Measurements from ENCODE around the gene VOPP1. TPM values are rescaled to one million over a fixed set of nuclear protein-coding genes. Genes with fewer than 3 reads are reported as not detected.
"Not testable (repeated sequence)": the region's sequence is repeated elsewhere in the genome, so short reads cannot be mapped to it uniquely, and the experiment has no call there.

The VOPP1 gene
- total RNA-seq, 1 experiment from 2014 or later: 63.9 TPM

GRCh38 chr7:55618913-55619312 is 46.6 kb upstream of the VOPP1 start:
- ATAC-seq: no peak
- DNase-seq (ENCODE audit: low spot score): no peak
- H3K4me1 Mint-ChIP-seq: no peaks in the 10 kb centered on the region
- peaks cover 73% of the 10 kb centered on the region for H3K9me3 Mint-ChIP-seq
- CTCF ChIA-PET: no interaction called here
- no peak overlapping the region for H3K27ac Mint-ChIP-seq
- H3K36me3 Mint-ChIP-seq: peaks cover 39% of the 10 kb centered on the region
- TF ChIP-seq SMAD3 (CRISPR knock-in tag; IDR thresholded peaks at IDR 0.05; ENCODE audit: borderline replicate concordance) (no peak), GTF2I (CRISPR knock-in tag; conservative IDR thresholded peaks at IDR 0.05) (no peak), IRF1 (CRISPR knock-in tag; IDR thresholded peaks at IDR 0.05) (no peak), FOXK1 (CRISPR knock-in tag; IDR thresholded peaks at IDR 0.05) (no peak), CREB1 (CRISPR knock-in tag; IDR thresholded peaks at IDR 0.05) (no peak), SMAD4 (CRISPR knock-in tag; IDR thresholded peaks at IDR 0.05) (no peak), ERG (CRISPR knock-in tag; IDR thresholded peaks at IDR 0.05) (no peak), ZNF232 (CRISPR knock-in tag; IDR thresholded peaks at IDR 0.05) (no peak), ZBTB43 (CRISPR knock-in tag; IDR thresholded peaks at IDR 0.05) (no peak), JAZF1 (CRISPR knock-in tag; IDR thresholded peaks at IDR 0.05) (no peak), NR3C1 (CRISPR knock-in tag; conservative IDR thresholded peaks at IDR 0.05; ENCODE audit: low read depth) (no peak), TP53 (CRISPR knock-in tag; IDR thresholded peaks at IDR 0.05) (no peak), CTCF (IDR thresholded peaks at IDR 0.05) (no peak), JUN (CRISPR knock-in tag; IDR thresholded peaks at IDR 0.05) (no peak), TEAD4 (CRISPR knock-in tag; IDR thresholded peaks at IDR 0.05) (no peak), EMX1 (CRISPR knock-in tag; IDR thresholded peaks at IDR 0.05) (no peak), NR1H2 (CRISPR knock-in tag; IDR thresholded peaks at IDR 0.05) (no peak)
- TF ChIP-seq, protein P1, sequence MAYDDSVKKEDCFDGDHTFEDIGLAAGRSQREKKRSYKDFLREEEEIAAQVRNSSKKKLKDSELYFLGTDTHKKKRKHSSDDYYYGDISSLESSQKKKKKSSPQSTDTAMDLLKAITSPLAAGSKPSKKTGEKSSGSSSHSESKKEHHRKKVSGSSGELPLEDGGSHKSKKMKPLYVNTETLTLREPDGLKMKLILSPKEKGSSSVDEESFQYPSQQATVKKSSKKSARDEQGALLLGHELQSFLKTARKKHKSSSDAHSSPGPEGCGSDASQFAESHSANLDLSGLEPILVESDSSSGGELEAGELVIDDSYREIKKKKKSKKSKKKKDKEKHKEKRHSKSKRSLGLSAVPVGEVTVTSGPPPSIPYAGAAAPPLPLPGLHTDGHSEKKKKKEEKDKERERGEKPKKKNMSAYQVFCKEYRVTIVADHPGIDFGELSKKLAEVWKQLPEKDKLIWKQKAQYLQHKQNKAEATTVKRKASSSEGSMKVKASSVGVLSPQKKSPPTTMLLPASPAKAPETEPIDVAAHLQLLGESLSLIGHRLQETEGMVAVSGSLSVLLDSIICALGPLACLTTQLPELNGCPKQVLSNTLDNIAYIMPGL (CRISPR knock-in tag; IDR thresholded peaks at IDR 0.05): no peak
- TF ChIP-seq, protein P2, sequence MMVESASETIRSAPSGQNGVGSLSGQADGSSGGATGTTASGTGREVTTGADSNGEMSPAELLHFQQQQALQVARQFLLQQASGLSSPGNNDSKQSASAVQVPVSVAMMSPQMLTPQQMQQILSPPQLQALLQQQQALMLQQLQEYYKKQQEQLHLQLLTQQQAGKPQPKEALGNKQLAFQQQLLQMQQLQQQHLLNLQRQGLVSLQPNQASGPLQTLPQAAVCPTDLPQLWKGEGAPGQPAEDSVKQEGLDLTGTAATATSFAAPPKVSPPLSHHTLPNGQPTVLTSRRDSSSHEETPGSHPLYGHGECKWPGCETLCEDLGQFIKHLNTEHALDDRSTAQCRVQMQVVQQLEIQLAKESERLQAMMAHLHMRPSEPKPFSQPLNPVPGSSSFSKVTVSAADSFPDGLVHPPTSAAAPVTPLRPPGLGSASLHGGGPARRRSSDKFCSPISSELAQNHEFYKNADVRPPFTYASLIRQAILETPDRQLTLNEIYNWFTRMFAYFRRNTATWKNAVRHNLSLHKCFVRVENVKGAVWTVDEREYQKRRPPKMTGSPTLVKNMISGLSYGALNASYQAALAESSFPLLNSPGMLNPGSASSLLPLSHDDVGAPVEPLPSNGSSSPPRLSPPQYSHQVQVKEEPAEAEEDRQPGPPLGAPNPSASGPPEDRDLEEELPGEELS (CRISPR knock-in tag; IDR thresholded peaks at IDR 0.05): no peak
- peaks cover 30% of the 10 kb centered on the region for H3K27me3 Mint-ChIP-seq (ENCODE audit: low read depth)
- POLR2A ChIA-PET: no interaction called here
- no peak overlapping the region for H3K4me3 Mint-ChIP-seq

DNA sequence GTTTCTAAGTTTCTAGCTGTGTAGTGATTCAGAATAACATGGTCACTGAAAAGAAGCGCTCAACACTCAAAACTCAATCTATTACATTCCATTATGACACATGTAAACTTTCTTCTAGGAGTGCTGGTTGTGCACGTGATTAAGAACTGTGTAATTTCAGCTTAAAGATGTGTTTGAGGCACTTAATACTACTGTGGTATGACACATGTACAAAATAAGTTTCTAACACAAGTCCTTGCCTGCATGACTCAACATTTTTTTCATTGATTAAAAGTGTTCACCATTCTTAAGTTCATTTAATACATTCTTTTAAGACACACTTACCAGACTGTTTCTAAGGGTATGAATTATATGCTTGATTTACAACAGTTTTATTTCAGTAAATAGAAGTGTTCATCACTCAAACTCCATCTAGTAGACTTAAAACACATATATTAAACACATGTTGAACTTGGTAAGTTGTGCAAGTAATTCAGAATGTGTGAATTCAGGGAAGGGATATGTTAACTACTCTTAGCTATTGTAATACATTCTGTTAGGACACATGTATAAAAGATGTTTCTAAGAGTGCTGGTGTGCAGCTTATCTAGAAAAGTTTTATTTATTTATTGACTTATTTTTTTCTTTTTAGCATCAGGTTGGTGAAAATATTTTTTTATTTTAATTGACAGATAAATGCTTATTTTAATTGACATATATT is 42.2 kb upstream of the VOPP1 start:
- CTCF ChIA-PET; ATAC-seq; H3K4me1 Mint-ChIP-seq; POLR2A ChIA-PET; H3K27ac Mint-ChIP-seq; DNase-seq (ENCODE audit: low spot score); H3K4me3 Mint-ChIP-seq: not testable (repeated sequence)
- H3K27me3 Mint-ChIP-seq (ENCODE audit: low read depth): peaks cover 18% of the 10 kb centered on the region
- peaks cover 20% of the 10 kb centered on the region for H3K36me3 Mint-ChIP-seq
- H3K9me3 Mint-ChIP-seq: peaks cover 49% of the 10 kb centered on the region

DNA sequence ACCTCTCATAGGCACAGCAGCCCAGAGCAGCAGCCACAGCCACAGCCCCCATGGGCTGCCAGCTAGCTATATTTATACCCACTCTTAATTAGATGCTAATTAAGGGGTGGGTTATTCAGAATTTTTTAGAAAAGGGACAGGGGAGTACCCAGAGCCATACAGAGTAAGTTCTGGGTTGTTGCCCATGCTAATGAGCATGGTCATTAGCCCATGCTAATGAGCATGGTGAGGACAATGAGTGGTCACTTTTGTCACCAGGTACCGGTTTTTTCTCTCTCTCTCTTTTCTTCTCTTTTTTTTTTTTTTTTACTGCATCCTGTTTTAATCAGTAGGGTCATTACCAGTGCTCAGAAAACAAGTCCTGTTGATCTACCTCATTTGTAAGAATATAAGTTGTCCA is 37.4 kb upstream of the VOPP1 start:
- H3K27ac Mint-ChIP-seq; H3K4me3 Mint-ChIP-seq; DNase-seq (ENCODE audit: low spot score); H3K36me3 Mint-ChIP-seq; POLR2A ChIA-PET; H3K27me3 Mint-ChIP-seq (ENCODE audit: low read depth); ATAC-seq; CTCF ChIA-PET; H3K4me1 Mint-ChIP-seq: not testable (repeated sequence)
- peaks cover 15% of the 10 kb centered on the region; the same call in 1 of the 2 replicates for H3K9me3 Mint-ChIP-seq

DNA sequence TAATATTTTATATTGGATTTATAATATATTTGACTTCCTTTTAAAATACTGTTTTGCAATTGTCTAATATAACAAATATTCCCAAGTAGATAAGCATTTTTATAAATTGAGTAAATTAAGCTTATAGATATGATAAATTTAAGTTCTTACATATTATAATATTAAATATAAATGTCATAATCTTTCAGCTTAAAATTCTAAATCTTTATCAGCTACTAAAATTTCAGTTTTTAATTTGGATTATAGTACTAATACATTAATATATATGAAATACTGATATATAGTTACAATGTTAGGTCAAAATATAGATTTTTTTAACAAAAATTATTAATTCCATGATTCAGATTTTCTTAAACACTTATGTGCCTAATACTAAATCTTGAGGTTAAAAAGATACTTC is 33.4 kb upstream of the VOPP1 start:
- H3K9me3 Mint-ChIP-seq: peaks cover 10% of the 10 kb centered on the region
- H3K4me3 Mint-ChIP-seq; H3K27ac Mint-ChIP-seq; ATAC-seq; H3K4me1 Mint-ChIP-seq; DNase-seq (ENCODE audit: low spot score); H3K36me3 Mint-ChIP-seq; CTCF ChIA-PET; H3K27me3 Mint-ChIP-seq (ENCODE audit: low read depth); POLR2A ChIA-PET: not testable (repeated sequence)

Data from WTC11 (cell line).